Sigmoid colon (tissue), 7 donors: Measurements from ENCODE around the gene JADE3. TPM values are rescaled to one million over a fixed set of nuclear protein-coding genes. Genes with fewer than 3 reads are reported as not detected.

ENCODE experiments used
- DNase-seq: peaks from one replicate; pipeline ENCODE4 v3.0.0-alpha.2; 2019
- H3K27ac ChIP-seq, 4 donors: fragments of 200-600 bp; sonication (generic); one replicate each; pipeline ENCODE4 v1.5.1; 2016 to 2019; ENCODE audit warnings: mild to moderate bottlenecking in 1 of 4
- H3K27me3 ChIP-seq, 3 donors: fragments of 200-600 bp; sonication (generic); one replicate each; pipeline ENCODE4 v1.5.1; 2019; ENCODE audit warnings: mild to moderate bottlenecking in 1 of 3
- H3K36me3 ChIP-seq, 4 donors: fragments of 200-600 bp; sonication (generic); one replicate each; pipeline ENCODE4 v1.5.1; 2016 to 2019
- H3K4me1 ChIP-seq, 4 donors: fragments of 200-600 bp; sonication (generic); one replicate each; pipeline ENCODE4 v1.5.1; 2017 to 2019
- H3K4me3 ChIP-seq, 4 donors: fragments of 200-600 bp; sonication (generic); one replicate each; pipeline ENCODE4 v1.5.1; 2017 to 2019; ENCODE audit warnings: mild to moderate bottlenecking in 2 of 4, moderate library complexity in 1 of 4
- H3K9me3 ChIP-seq, 4 donors: fragments of 200-600 bp in 3 of 4; sonication (generic) in 3 of 4; one replicate each; pipeline versions ENCODE4 v1.5.1 to v1.6.1; 2013 to 2019
- EP300 ChIP-seq, 4 donors: sonication (generic); formaldehyde crosslinking; IDR thresholded peaks; one replicate each; pipeline ENCODE4 v1.6.1; 2017; ENCODE audit warnings: antibody characterized with exemption in 4 of 4
- POLR2A ChIP-seq, 2 donors: fragments of 450-650 bp; IDR thresholded peaks; one replicate each; pipeline ENCODE4 v1.6.1; 2016; ENCODE audit warnings: antibody characterized with exemption in 2 of 2, mild to moderate bottlenecking in 2 of 2, moderate library complexity in 2 of 2
- POLR2AphosphoS5 ChIP-seq, 4 donors: sonication (generic); formaldehyde crosslinking; IDR thresholded peaks; one replicate each; pipeline ENCODE4 v1.6.1; 2017; ENCODE audit warnings: antibody characterized with exemption in 4 of 4
- WGBS, 2 donors: extraction: QIAGEN DNeasy Blood & Tissue Kit; methylation state at CpG; one replicate each; pipeline ENCODE4 v1.1.7; 2013; 5-methylcytosine and 5-hydroxymethylcytosine counted together
- intact Hi-C: fragments of 100-400 bp; cut with DNase I; formaldehyde crosslinking; loops from one replicate; pipeline ENCODE4 v1.15.1; 2023
- polyA plus RNA-seq, 3 donors: library from polyadenylated mRNA; stranded (reverse); fragments of 200-250 nt; gene quantifications; one replicate each; pipeline ENCODE4 v1.2.3, GENCODE V29; 2013
- total RNA-seq, 4 donors: library from RNA; depleted of rRNA; stranded (reverse); fragments of >200 nt; gene quantifications; one replicate each; pipeline ENCODE4 v1.1.0, GENCODE V29; 2016
- TF ChIP-seq, protein P1 (sequence below), 4 experiments: fragments of 450-650 bp in 3 of 4; fragments of 200-600 bp in 1 of 4; IDR thresholded peaks; one replicate each; pipeline ENCODE4 v1.5.1; 2016 to 2019; ENCODE audit warnings: antibody characterized with exemption in 4 of 4, mild to moderate bottlenecking in 3 of 4, moderate library complexity in 2 of 4
- donor health status: healthy with polysubstance abuse.
- donor health status: Bipolar disorder and iron deficiency.
- donor health status: healthy.

The JADE3 gene
- total and polyA plus RNA-seq, 7 donors, result 0.60 to 7.8 (median 5.3) TPM

DNA sequence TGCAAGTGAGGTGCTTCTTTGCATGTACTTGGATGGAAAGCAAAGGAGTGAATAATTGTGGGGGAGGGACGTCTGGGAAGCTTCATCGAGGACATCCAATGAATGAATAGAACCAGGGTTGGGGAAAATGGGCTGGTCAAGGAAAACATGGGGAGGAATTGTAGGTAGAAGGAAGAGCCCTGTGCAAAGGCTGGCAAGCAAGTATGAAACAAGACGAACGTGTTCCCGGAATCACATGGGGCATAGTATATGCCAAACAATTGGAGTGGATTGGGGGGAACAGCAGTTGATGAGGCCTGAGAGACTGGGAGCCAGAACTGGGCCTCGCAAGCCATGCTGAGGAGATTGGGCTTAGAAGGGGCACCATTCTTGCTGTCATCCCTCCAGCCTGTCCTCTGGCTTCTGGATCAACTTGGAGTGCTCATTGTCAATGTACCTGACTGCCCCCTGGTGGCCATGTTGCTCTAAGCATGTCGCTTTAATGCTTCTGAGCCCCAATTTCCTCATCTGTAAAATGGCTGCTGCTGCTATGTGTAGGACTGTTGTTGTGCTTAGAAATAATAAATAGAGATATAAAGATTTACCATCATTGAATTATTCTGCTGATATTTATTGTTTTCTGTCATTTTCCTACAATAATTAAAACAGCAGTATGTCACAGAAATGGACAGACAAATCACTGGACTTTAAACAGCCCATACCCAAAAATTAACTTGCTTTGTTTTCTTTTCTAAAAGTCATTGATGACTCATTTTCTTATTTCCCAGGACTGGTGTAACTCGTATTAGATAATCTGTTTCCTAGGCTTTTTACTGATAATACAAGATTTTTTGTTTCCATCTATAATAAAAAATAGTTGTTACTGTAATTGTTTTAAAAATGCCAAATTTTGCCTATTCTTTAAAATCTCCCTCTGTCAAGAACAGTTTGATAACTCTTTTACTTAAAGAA, 66.4 kb downstream of the JADE3 start:
- WGBS, 2 donors, result 78 to 88% methylated on average over 8 of the region's 8 CpGs
- Histone ChIP-seq H3K4me3 (no peak overlapping the region), H3K4me1 (peaks cover 0 to 4% (median 0%) of the 10 kb centered on the region in 4 donors), H3K36me3 (no peaks in the 10 kb centered on the region), H3K9me3 (no peaks in the 10 kb centered on the region), H3K27ac (peak overlapping the region in 3 of 4 donors; percentile 6 to 40 (median 33)), H3K27me3 (no peaks in the 10 kb centered on the region)
- peak; percentile 76 for DNase-seq
- TF ChIP-seq, protein P1, sequence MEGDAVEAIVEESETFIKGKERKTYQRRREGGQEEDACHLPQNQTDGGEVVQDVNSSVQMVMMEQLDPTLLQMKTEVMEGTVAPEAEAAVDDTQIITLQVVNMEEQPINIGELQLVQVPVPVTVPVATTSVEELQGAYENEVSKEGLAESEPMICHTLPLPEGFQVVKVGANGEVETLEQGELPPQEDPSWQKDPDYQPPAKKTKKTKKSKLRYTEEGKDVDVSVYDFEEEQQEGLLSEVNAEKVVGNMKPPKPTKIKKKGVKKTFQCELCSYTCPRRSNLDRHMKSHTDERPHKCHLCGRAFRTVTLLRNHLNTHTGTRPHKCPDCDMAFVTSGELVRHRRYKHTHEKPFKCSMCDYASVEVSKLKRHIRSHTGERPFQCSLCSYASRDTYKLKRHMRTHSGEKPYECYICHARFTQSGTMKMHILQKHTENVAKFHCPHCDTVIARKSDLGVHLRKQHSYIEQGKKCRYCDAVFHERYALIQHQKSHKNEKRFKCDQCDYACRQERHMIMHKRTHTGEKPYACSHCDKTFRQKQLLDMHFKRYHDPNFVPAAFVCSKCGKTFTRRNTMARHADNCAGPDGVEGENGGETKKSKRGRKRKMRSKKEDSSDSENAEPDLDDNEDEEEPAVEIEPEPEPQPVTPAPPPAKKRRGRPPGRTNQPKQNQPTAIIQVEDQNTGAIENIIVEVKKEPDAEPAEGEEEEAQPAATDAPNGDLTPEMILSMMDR (IDR thresholded peaks at IDR 0.05), result peak; percentile 25 to 41 (median 28)
- TF ChIP-seq POLR2A (IDR thresholded peaks at IDR 0.05) (no peak), POLR2AphosphoS5 (IDR thresholded peaks at IDR 0.05) (no peak)
- intact Hi-C loops, result loop anchor here (2.0 to 5.0 kb wide), 3 partner anchors 66 to 221 kb away; partner anchors contain the start of genes JADE3 and SLC9A7

DNA sequence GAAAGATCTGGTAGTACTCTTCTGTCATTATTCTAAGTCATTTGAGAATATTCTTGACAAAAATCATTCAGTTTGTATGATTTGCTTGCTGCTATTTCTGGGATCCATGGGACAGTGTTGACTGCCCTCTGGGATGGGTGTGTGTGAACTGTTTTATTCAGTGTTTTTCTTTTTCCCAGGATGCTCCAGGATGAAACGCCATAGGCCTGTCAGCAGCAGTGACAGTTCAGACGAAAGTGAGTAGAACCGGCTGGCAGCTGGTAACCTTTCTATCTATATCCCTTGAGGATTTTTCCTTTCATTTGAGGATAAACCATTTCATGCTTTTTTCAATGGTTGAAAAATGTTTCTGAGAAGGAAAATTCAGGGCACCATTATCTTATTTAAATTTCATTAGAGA, 72.5 kb downstream of the JADE3 start:
- H3K4me3 ChIP-seq, result no peak overlapping the region
- H3K27me3 ChIP-seq, result no peaks in the 10 kb centered on the region
- intact Hi-C loops, result no loop called here
- no peaks in the 10 kb centered on the region for H3K36me3 ChIP-seq
- H3K27ac ChIP-seq, result no peak overlapping the region
- no peaks in the 10 kb centered on the region for H3K4me1 ChIP-seq
- no peak for TF ChIP-seq POLR2A (IDR thresholded peaks at IDR 0.05)
- no peak for TF ChIP-seq EP300 (IDR thresholded peaks at IDR 0.05)
- TF ChIP-seq, protein P1 (IDR thresholded peaks at IDR 0.05), result no peak
- no peak for TF ChIP-seq POLR2AphosphoS5 (IDR thresholded peaks at IDR 0.05)
- H3K9me3 ChIP-seq, result no peaks in the 10 kb centered on the region
- DNase-seq, result no peak
- 84 to 94% methylated on average over 3 of the region's 3 CpGs for WGBS, 2 donors

DNA sequence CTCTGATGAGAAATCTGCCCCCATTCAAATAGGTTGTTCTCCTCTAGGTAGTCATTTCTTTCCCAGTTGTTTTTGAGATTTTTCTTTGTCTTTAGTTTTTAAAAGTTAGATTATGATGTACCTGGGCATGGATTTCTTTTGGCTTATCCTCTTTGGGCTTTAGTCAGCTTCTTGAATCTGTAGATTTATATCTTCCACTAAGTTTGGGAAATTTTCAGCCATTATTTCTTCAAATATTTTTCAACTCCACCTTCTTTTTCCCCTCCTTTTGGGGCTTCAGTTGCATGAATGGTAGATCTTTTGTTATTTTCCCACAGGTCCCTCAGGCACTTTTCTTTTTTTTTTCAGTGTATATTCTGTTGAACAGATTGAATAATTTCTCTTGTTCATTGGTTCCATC, 77.3 kb downstream of the JADE3 start:
- intact Hi-C loops, result no loop called here
- H3K36me3 ChIP-seq, result no peaks in the 10 kb centered on the region

DNA sequence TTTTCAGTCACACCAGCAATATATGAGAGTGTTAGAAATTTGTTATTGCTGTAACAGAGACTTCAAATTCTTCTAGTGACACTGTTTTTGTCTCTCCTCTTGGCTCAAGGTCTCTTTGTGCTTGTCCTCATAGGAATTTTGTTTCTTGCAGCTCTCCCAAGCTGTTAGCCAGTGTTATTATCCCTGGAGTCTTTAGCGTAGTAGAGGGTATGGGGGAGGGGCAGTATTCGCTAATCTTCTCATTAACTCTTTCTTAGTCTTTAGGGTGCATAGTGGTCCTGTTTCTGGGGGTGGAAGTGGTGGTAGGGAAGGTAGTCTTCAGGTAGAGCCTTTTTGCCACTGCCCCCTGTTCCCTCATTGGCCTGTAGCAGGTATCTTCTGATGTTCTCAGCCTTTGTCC, 79.4 kb downstream of the JADE3 start:
- intact Hi-C loops, result no loop called here
- Histone ChIP-seq H3K36me3 (no peaks in the 10 kb centered on the region), H3K9me3 (no peaks in the 10 kb centered on the region), H3K27me3 (no peaks in the 10 kb centered on the region), H3K27ac (no peak overlapping the region), H3K4me1 (no peaks in the 10 kb centered on the region), H3K4me3 (no peak overlapping the region)
- TF ChIP-seq POLR2AphosphoS5 (IDR thresholded peaks at IDR 0.05) (no peak), EP300 (IDR thresholded peaks at IDR 0.05) (no peak), POLR2A (IDR thresholded peaks at IDR 0.05) (no peak)
- TF ChIP-seq, protein P1 (IDR thresholded peaks at IDR 0.05), result no peak
- DNase-seq, result no peak
- 82 to 83% methylated on average over 2 of the region's 2 CpGs for WGBS, 2 donors

More for the DNA sequence above, 77.3 kb downstream of the JADE3 start:
- H3K27me3 ChIP-seq, result no peaks in the 10 kb centered on the region
- no peak for DNase-seq
- no peak for TF ChIP-seq EP300 (IDR thresholded peaks at IDR 0.05)
- TF ChIP-seq POLR2AphosphoS5 (IDR thresholded peaks at IDR 0.05), result no peak
- TF ChIP-seq, protein P1 (IDR thresholded peaks at IDR 0.05), result no peak
- no peak for TF ChIP-seq POLR2A (IDR thresholded peaks at IDR 0.05)
- no peaks in the 10 kb centered on the region for H3K9me3 ChIP-seq
- no peaks in the 10 kb centered on the region for H3K4me1 ChIP-seq
- H3K27ac ChIP-seq, result no peak overlapping the region
- H3K4me3 ChIP-seq, result no peak overlapping the region
